Measurements from ENCODE around the gene CITED1.

CITED1 gene

GRCh38 chrX:72268597-72269365, 36.9 kb downstream of the CITED1 start:
- no peak for DNase-seq

DNA sequence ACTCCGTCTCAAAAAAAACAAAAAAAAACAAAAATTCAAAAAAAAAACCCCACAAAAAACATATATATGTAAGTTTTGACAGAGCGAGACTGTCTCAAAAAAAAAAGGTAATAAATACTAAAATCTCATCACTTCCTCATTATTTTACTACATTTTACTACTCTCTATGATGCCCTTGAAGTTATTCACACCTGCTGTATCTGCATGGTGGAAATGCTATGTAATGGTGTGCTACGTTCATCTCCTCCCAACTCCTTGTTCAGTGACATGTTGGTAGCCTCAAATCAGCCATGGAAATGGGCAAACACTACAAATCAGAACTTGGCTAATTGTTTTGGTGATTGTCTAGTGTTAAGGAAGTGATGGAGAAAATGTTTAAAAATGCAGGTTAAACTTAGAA, 40.5 kb downstream of the CITED1 start:
- DNase-seq = no peak

GRCh38 chrX:72262077-72262476, 43.6 kb downstream of the CITED1 start:
- no peak for DNase-seq

- DNase-seq = no peak
These were observed 45.3 kb downstream of the CITED1 start for GRCh38 chrX:72260448-72260847.

GRCh38 chrX:72258174-72258573, 47.5 kb downstream of the CITED1 start:
- no peak for DNase-seq

DNA sequence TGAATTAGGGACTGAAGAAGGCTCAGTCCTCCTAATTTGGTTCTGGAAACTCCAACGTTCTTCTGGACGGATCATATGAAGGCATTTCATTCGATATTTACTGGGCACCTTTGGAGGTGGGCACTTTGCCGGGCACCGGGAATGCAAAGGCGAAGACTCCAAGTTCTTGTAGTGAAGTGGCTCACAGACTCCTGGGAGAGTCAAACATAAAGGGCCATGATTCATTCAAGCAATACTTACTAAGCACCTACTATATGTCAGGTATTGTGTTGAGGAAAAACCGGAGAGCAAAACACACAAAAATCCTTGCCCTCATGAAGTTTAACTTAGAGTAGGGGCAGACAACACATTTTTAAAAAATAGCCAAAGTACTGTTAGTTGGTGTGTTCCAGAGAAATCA, 49.9 kb downstream of the CITED1 start:
- no peak for DNase-seq

- no peak for DNase-seq
These were observed 50.3 kb downstream of the CITED1 start for GRCh38 chrX:72255445-72255844.

GRCh38 chrX:72254816-72255215, 50.9 kb downstream of the CITED1 start:
- DNase-seq = no peak

GRCh38 chrX:72253686-72254085, 52.0 kb downstream of the CITED1 start:
- DNase-seq = no peak
